Measurements from ENCODE around the gene ICAM1. TPM values are rescaled to one million over a fixed set of nuclear protein-coding genes. Genes with fewer than 3 reads are reported as not detected.

ICAM1 gene
- total and polyA plus RNA-seq, 4 donors = 88.4 to 391 (median 185) TPM

GRCh38 chr19:10269333-10270179 lies 1.4 kb upstream of the ICAM1 start:
- Histone ChIP-seq H3K36me3 (ENCODE audit: control insufficient read depth in 4 of 4, insufficient read depth in 4 of 4, low read length in 4 of 4) (peaks cover 0 to 1% (median 0%) of the 10 kb centered on the region in 4 donors), H3K9me3 (ENCODE audit: control insufficient read depth in 4 of 4, insufficient read depth in 3 of 4, low read length in 3 of 4) (no peaks in the 10 kb centered on the region), H3K27ac (ENCODE audit: low read depth in 1 of 2, low read length in 1 of 2) (peak overlapping the region; percentile 78 to 89), H3K4me1 (ENCODE audit: control insufficient read depth in 5 of 5, insufficient read depth in 5 of 5, low read length in 5 of 5) (peaks cover 0 to 16% (median 4%) of the 10 kb centered on the region in 5 donors), H3K4me3 (peak overlapping the region; percentile 76), H3K9ac (ENCODE audit: insufficient read depth in 1 of 2, low read length in 2 of 2) (no peak overlapping the region), H3K27me3 (ENCODE audit: control insufficient read depth in 3 of 3, insufficient read depth in 3 of 3, low read length in 2 of 3) (peaks cover 0 to 8% (median 0%) of the 10 kb centered on the region in 3 donors)
- peak; percentile 81 to 88 (median 86) for DNase-seq
- 3% methylated on average over 57 to 59 of the region's 59 CpGs for WGBS, 2 donors
- peak; percentile 68 for ATAC-seq (ENCODE audit: insufficient read depth, low FRiP score)
- TF ChIP-seq, protein P1, sequence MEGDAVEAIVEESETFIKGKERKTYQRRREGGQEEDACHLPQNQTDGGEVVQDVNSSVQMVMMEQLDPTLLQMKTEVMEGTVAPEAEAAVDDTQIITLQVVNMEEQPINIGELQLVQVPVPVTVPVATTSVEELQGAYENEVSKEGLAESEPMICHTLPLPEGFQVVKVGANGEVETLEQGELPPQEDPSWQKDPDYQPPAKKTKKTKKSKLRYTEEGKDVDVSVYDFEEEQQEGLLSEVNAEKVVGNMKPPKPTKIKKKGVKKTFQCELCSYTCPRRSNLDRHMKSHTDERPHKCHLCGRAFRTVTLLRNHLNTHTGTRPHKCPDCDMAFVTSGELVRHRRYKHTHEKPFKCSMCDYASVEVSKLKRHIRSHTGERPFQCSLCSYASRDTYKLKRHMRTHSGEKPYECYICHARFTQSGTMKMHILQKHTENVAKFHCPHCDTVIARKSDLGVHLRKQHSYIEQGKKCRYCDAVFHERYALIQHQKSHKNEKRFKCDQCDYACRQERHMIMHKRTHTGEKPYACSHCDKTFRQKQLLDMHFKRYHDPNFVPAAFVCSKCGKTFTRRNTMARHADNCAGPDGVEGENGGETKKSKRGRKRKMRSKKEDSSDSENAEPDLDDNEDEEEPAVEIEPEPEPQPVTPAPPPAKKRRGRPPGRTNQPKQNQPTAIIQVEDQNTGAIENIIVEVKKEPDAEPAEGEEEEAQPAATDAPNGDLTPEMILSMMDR (IDR thresholded peaks at IDR 0.05; ENCODE audit: control extremely low read depth, extremely low read depth) = peak; percentile 93

DNA sequence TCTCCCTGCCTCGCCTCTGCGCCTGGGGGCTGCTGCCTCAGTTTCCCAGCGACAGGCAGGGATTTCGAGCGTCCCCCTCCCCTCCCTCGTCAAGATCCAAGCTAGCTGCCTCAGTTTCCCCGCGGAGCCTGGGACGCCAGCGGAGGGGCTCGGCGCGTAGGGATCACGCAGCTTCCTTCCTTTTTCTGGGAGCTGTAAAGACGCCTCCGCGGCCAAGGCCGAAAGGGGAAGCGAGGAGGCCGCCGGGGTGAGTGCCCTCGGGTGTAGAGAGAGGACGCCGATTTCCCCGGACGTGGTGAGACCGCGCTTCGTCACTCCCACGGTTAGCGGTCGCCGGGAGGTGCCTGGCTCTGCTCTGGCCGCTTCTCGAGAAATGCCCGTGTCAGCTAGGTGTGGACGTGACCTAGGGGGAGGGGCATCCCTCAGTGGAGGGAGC lies 722 bp upstream of the ICAM1 start:
- peaks cover 0 to 16% (median 4%) of the 10 kb centered on the region in 5 donors for H3K4me1 ChIP-seq (ENCODE audit: control insufficient read depth in 5 of 5, insufficient read depth in 5 of 5, low read length in 5 of 5)
- peaks cover 0 to 7% (median 0%) of the 10 kb centered on the region in 4 donors for H3K36me3 ChIP-seq (ENCODE audit: control insufficient read depth in 4 of 4, insufficient read depth in 4 of 4, low read length in 4 of 4)
- ATAC-seq (ENCODE audit: insufficient read depth, low FRiP score) = peak; percentile 51
- H3K4me3 ChIP-seq = peak overlapping the region; percentile 76
- peak in 1 of 3 donors; percentile 35 for DNase-seq
- peak overlapping the region; percentile 39 to 43 for H3K9ac ChIP-seq (ENCODE audit: insufficient read depth in 1 of 2, low read length in 2 of 2)
- H3K27ac ChIP-seq (ENCODE audit: low read depth in 1 of 2, low read length in 1 of 2) = peak overlapping the region; percentile 78 to 89
- peaks cover 0 to 8% (median 0%) of the 10 kb centered on the region in 3 donors for H3K27me3 ChIP-seq (ENCODE audit: control insufficient read depth in 3 of 3, insufficient read depth in 3 of 3, low read length in 2 of 3)
- H3K9me3 ChIP-seq (ENCODE audit: control insufficient read depth in 4 of 4, insufficient read depth in 3 of 4, low read length in 3 of 4) = no peaks in the 10 kb centered on the region
- 1 to 2% methylated on average over 36 to 37 of the region's 37 CpGs for WGBS, 2 donors
- TF ChIP-seq, protein P1 (IDR thresholded peaks at IDR 0.05; ENCODE audit: control extremely low read depth, extremely low read depth) = no peak

- Histone ChIP-seq H3K27me3 (ENCODE audit: control insufficient read depth in 3 of 3, insufficient read depth in 3 of 3, low read length in 2 of 3) (peaks cover 0 to 8% (median 0%) of the 10 kb centered on the region in 3 donors), H3K9ac (ENCODE audit: insufficient read depth in 1 of 2, low read length in 2 of 2) (no peak overlapping the region), H3K4me1 (ENCODE audit: control insufficient read depth in 5 of 5, insufficient read depth in 5 of 5, low read length in 5 of 5) (peaks cover 0 to 16% (median 4%) of the 10 kb centered on the region in 5 donors), H3K9me3 (ENCODE audit: control insufficient read depth in 4 of 4, insufficient read depth in 3 of 4, low read length in 3 of 4) (no peaks in the 10 kb centered on the region), H3K4me3 (peak overlapping the region; percentile 76), H3K27ac (ENCODE audit: low read depth in 1 of 2, low read length in 1 of 2) (peak overlapping the region; percentile 78 to 89), H3K36me3 (ENCODE audit: control insufficient read depth in 4 of 4, insufficient read depth in 4 of 4, low read length in 4 of 4) (peaks cover 0 to 8% (median 0%) of the 10 kb centered on the region in 4 donors)
- TF ChIP-seq, protein P1 (IDR thresholded peaks at IDR 0.05; ENCODE audit: control extremely low read depth, extremely low read depth) = no peak
- DNase-seq = no peak
- ATAC-seq (ENCODE audit: insufficient read depth, low FRiP score) = no peak
- WGBS, 2 donors = 15 to 23% methylated on average over 12 of the region's 12 CpGs
Observed at GRCh38 chr19:10271543-10272086, 695 bp downstream of the ICAM1 start.
